NK-92 treated with Interleukin-12 subunit alpha and Interleukin-12 subunit beta, amount 100 ng/mL, for 24 hours (cell line): ENCODE measurements around the gene MAP2K7.
"Not testable (repeated sequence)": the region's sequence is repeated elsewhere in the genome, so short reads cannot be mapped to it uniquely, and the experiment has no call there.

Experiments used
- DNase-seq: peaks from one replicate; lab custom pipeline; 2025; lab: John Stamatoyannopoulos, UW

MAP2K7 gene

GRCh38 chr19:7885818-7886217, 17.9 kb upstream of the MAP2K7 start:
- DNase-seq: no peak

- no peak for DNase-seq
These were observed 16.1 kb upstream of the MAP2K7 start for GRCh38 chr19:7887408-7888144.

- no peak for DNase-seq
These were observed 15.4 kb upstream of the MAP2K7 start, which contains the start of gene LRRC8E for GRCh38 chr19:7888145-7888825. TSS of gene LRRC8E (plus strand) at chr19:7888510. CDS start at chr19:7895604, 7,094 bp downstream.

GRCh38 chr19:7888826-7889217, 14.9 kb upstream of the MAP2K7 start:
- no peak for DNase-seq

GRCh38 chr19:7893362-7894101, 10.1 kb upstream of the MAP2K7 start:
- not testable (repeated sequence) for DNase-seq

GRCh38 chr19:7894612-7895309, 8.9 kb upstream of the MAP2K7 start:
- DNase-seq: no peak

GRCh38 chr19:7895565-7895964, 8.1 kb upstream of the MAP2K7 start:
- DNase-seq: no peak

- DNase-seq: no peak
These were observed 6.4 kb upstream of the MAP2K7 start for GRCh38 chr19:7897292-7897691.

GRCh38 chr19:7898967-7899366, 4.7 kb upstream of the MAP2K7 start:
- DNase-seq: no peak

- DNase-seq: no peak
These were observed 3.8 kb upstream of the MAP2K7 start for GRCh38 chr19:7899751-7900378.

GRCh38 chr19:7900401-7900870, 3.2 kb upstream of the MAP2K7 start:
- DNase-seq: no peak

GRCh38 chr19:7900931-7901330, 2.7 kb upstream of the MAP2K7 start:
- DNase-seq: no peak

- DNase-seq: no peak
These were observed 2.3 kb upstream of the MAP2K7 start for GRCh38 chr19:7901337-7901736.

- DNase-seq: no peak
These were observed 857 bp upstream of the MAP2K7 start for GRCh38 chr19:7902796-7903243.

GRCh38 chr19:7904074-7905020, 670 bp downstream of the MAP2K7 start:
- no peak for DNase-seq

- DNase-seq: no peak
These were observed 1.6 kb downstream of the MAP2K7 start for GRCh38 chr19:7905268-7905667.

GRCh38 chr19:7905859-7906258, 2.2 kb downstream of the MAP2K7 start:
- DNase-seq: no peak

- DNase-seq: no peak
These were observed 3.4 kb downstream of the MAP2K7 start for GRCh38 chr19:7907122-7907521.

- no peak for DNase-seq
These were observed 3.9 kb downstream of the MAP2K7 start for GRCh38 chr19:7907544-7907943.

- no peak for DNase-seq
These were observed 4.5 kb downstream of the MAP2K7 start for GRCh38 chr19:7908078-7908699.
